GM23338 (cell line): ENCODE results near the gene PMAIP1. TPM values are rescaled to one million over a fixed set of nuclear protein-coding genes. Genes with fewer than 3 reads are reported as not detected.

Source experiments
- ATAC-seq: fragments of 200-7000 bp; cut with Tn5 transposase; 3 replicates; pipeline ENCODE4 v1.9.1; 2020
- DNase-seq: peaks from one replicate; pipeline ENCODE4 v3.0.0-alpha.2; 2015; ENCODE audit warnings: low spot score
- H2AFZ ChIP-seq: fragments of 200-600 bp; sonication (generic); 2 replicates; pipeline ENCODE4 v1.8.0; 2016; ENCODE audit warnings: antibody characterized with exemption, mild to moderate bottlenecking, moderate library complexity
- H3F3A ChIP-seq: fragments of 200-600 bp; sonication (generic); replicated peaks from 2 replicates; pipeline ENCODE4 v1.8.0; 2017; ENCODE audit warnings: antibody characterized with exemption, mixed run types, low read depth
- H3K27ac ChIP-seq: fragments of 200-600 bp; sonication (generic); 2 replicates; pipeline ENCODE4 v1.6.1; 2016; ENCODE audit warnings: low read depth
- H3K27me3 ChIP-seq: fragments of 200-600 bp; sonication (generic); 2 replicates; pipeline ENCODE4 v1.8.0; 2016; ENCODE audit warnings: mild to moderate bottlenecking, mixed run types, moderate library complexity; ENCODE audit not compliant: insufficient read depth
- H3K36me3 ChIP-seq: fragments of 200-600 bp; sonication (generic); 2 replicates; pipeline ENCODE4 v1.8.0; 2016; ENCODE audit warnings: mild to moderate bottlenecking; ENCODE audit not compliant: insufficient read depth
- H3K4me1 ChIP-seq: fragments of 200-600 bp; sonication (generic); 2 replicates; pipeline ENCODE4 v1.8.0; 2016; ENCODE audit warnings: mild to moderate bottlenecking, moderate library complexity; ENCODE audit not compliant: insufficient read depth
- H3K4me2 ChIP-seq: fragments of 200-600 bp; sonication (generic); 2 replicates; pipeline ENCODE4 v1.7.1; 2017; ENCODE audit warnings: mixed run types
- H3K4me3 ChIP-seq: fragments of 200-600 bp; sonication (generic); 2 replicates; pipeline ENCODE4 v1.6.1; 2016; ENCODE audit warnings: mixed run types
- H3K79me2 ChIP-seq: fragments of 200-600 bp; sonication (generic); replicated peaks from 2 replicates; pipeline ENCODE4 v1.8.0; 2017; ENCODE audit warnings: mild to moderate bottlenecking; ENCODE audit not compliant: insufficient read depth
- H3K9me2 ChIP-seq: fragments of 200-600 bp; sonication (generic); 2 replicates; pipeline ENCODE4 v1.8.0; 2017; ENCODE audit not compliant: insufficient read depth
- H4K20me1 ChIP-seq: fragments of 200-600 bp; sonication (generic); replicated peaks from 2 replicates; pipeline ENCODE4 v1.8.0; 2017; ENCODE audit warnings: mild to moderate bottlenecking; ENCODE audit not compliant: insufficient read depth
- H3K27ac Mint-ChIP-seq: 2 replicates; pipeline ENCODE4 v1.8.0; 2020; ENCODE audit warnings: inconsistent platforms, mild to moderate bottlenecking, moderate library complexity, mixed read lengths
- H3K27me3 Mint-ChIP-seq: 3 replicates; pipeline ENCODE4 v1.8.0; 2022; ENCODE audit warnings: low read depth, mild to moderate bottlenecking, moderate library complexity, mixed read lengths, inconsistent platforms; ENCODE audit not compliant: insufficient read depth, poor library complexity
- H3K36me3 Mint-ChIP-seq: 3 replicates; pipeline ENCODE4 v1.8.0; 2021; ENCODE audit warnings: low read depth, mild to moderate bottlenecking, inconsistent platforms, moderate library complexity, mixed read lengths
- H3K4me1 Mint-ChIP-seq: 3 replicates; pipeline ENCODE4 v1.8.0; 2020; ENCODE audit warnings: mild to moderate bottlenecking, inconsistent platforms, mixed read lengths
- H3K4me3 Mint-ChIP-seq: 3 replicates; pipeline ENCODE4 v1.8.0; 2021; ENCODE audit warnings: moderate library complexity, mild to moderate bottlenecking, inconsistent platforms, mixed read lengths
- H3K9me3 Mint-ChIP-seq: 3 replicates; pipeline ENCODE4 v1.8.0; 2020; ENCODE audit warnings: moderate library complexity, mild to moderate bottlenecking, inconsistent platforms, mixed read lengths
- CREB1 ChIP-seq: fragments of 250-450 bp; sonication (Bioruptor Pico); IDR thresholded peaks from 2 replicates; pipeline ENCODE4 v1.5.0; 2020; ENCODE audit warnings: low read depth, mild to moderate bottlenecking, moderate library complexity
- EZH2 ChIP-seq: fragments of 200-600 bp; sonication (generic); IDR thresholded peaks from one replicate; pipeline ENCODE4 v1.8.0; 2017; ENCODE audit warnings: antibody characterized with exemption, mild to moderate bottlenecking, low read depth; ENCODE audit not compliant: unreplicated experiment
- POLR2AphosphoS5 ChIP-seq: IDR thresholded peaks from 2 replicates; pipeline ENCODE4 v1.6.1; 2016; ENCODE audit warnings: antibody characterized with exemption, low read depth
- ZNF114 ChIP-seq: fragments of 250-450 bp; sonication (Bioruptor Pico); IDR thresholded peaks from 2 replicates; pipeline ENCODE4 v1.5.0; 2020; ENCODE audit warnings: mild to moderate bottlenecking, moderate library complexity
- ZNF331 ChIP-seq: fragments of 250-450 bp; sonication (Bioruptor Pico); IDR thresholded peaks from 2 replicates; pipeline ENCODE4 v1.5.0; 2020; ENCODE audit warnings: low read depth, mild to moderate bottlenecking, moderate library complexity
- polyA plus RNA-seq: library from polyadenylated mRNA; unstranded; fragments of >200 nt; fragmentation: Nextera tagmentation; extraction: Ambion mirVana; gene quantifications from 2 replicates; pipeline ENCODE4 v1.2.1, GENCODE V29; 2016
- total RNA-seq: library from RNA; depleted of rRNA; stranded (reverse); fragments of >200 nt; shearing (Covaris generic); gene quantifications from 2 replicates; pipeline ENCODE4 v1.2.3, GENCODE V29; 2014
- TF ChIP-seq, protein P1 (sequence below): fragments of 250-450 bp; sonication (Bioruptor Pico); IDR thresholded peaks from 2 replicates; pipeline ENCODE4 v1.5.0; 2020; ENCODE audit warnings: mild to moderate bottlenecking, moderate library complexity
- TF ChIP-seq, protein P2 (sequence below), 2 experiments: fragments of 200-600 bp in 1 of 2; sonication (generic) in 1 of 2; conservative IDR thresholded peaks; 2 replicates each; pipeline versions ENCODE4 v1.5.1 to v1.6.1; 2016 to 2017; ENCODE audit warnings: antibody characterized with exemption in 2 of 2, low read depth in 2 of 2, mild to moderate bottlenecking in 2 of 2, moderate library complexity in 1 of 2

Gene PMAIP1
- total and polyA plus RNA-seq, 2 experiments from 2014 or later, result 156 to 296 TPM

DNA sequence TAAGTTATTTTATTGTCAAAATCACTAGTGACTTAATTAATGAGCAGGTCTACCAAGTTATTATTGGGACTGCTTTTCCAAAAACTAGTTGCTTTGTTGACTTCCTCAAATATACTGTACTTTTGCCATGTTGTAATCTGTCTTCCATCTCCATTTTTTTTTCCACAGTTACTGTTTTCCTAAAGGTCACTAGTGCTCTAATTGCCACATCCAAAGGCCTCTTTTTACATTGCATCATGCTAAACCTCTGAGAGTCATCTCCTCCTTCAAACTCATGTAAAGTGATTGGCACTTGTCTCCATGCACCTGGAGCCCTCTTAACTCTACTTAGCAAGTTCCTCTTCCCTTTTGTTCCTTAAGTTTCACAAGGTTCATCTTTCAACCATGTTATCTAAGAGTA lies 11.8 kb downstream of the PMAIP1 start:
- H3K27me3 ChIP-seq, result no peaks in the 10 kb centered on the region
- H4K20me1 ChIP-seq, result no peaks in the 10 kb centered on the region
- DNase-seq (no peak), ATAC-seq (no peak)
- H3K9me2 ChIP-seq, result peaks cover 5% of the 10 kb centered on the region; the same call in 1 of the 2 replicates
- no peak overlapping the region for H2AFZ ChIP-seq
- H3K36me3 Mint-ChIP-seq, result no peaks in the 10 kb centered on the region
- H3F3A ChIP-seq, result no peaks in the 10 kb centered on the region
- H3K27me3 Mint-ChIP-seq, result peaks cover 6% of the 10 kb centered on the region
- H3K9me3 Mint-ChIP-seq, result peaks cover 2% of the 10 kb centered on the region; the same call in 1 of the 3 replicates
- peaks cover 20% of the 10 kb centered on the region for H3K4me1 ChIP-seq
- H3K27ac Mint-ChIP-seq, result no peak overlapping the region
- H3K4me3 ChIP-seq, result no peak overlapping the region
- H3K27ac ChIP-seq, result no peak overlapping the region
- no peak overlapping the region for H3K4me3 Mint-ChIP-seq
- no peak overlapping the region for H3K4me2 ChIP-seq
- peaks cover 29% of the 10 kb centered on the region for H3K4me1 Mint-ChIP-seq
- no peaks in the 10 kb centered on the region for H3K36me3 ChIP-seq
- TF ChIP-seq CREB1 (CRISPR knock-in tag), result no peak
- TF ChIP-seq EZH2, result no peak
- TF ChIP-seq ZNF331 (CRISPR knock-in tag), result no peak
- TF ChIP-seq, protein P1, sequence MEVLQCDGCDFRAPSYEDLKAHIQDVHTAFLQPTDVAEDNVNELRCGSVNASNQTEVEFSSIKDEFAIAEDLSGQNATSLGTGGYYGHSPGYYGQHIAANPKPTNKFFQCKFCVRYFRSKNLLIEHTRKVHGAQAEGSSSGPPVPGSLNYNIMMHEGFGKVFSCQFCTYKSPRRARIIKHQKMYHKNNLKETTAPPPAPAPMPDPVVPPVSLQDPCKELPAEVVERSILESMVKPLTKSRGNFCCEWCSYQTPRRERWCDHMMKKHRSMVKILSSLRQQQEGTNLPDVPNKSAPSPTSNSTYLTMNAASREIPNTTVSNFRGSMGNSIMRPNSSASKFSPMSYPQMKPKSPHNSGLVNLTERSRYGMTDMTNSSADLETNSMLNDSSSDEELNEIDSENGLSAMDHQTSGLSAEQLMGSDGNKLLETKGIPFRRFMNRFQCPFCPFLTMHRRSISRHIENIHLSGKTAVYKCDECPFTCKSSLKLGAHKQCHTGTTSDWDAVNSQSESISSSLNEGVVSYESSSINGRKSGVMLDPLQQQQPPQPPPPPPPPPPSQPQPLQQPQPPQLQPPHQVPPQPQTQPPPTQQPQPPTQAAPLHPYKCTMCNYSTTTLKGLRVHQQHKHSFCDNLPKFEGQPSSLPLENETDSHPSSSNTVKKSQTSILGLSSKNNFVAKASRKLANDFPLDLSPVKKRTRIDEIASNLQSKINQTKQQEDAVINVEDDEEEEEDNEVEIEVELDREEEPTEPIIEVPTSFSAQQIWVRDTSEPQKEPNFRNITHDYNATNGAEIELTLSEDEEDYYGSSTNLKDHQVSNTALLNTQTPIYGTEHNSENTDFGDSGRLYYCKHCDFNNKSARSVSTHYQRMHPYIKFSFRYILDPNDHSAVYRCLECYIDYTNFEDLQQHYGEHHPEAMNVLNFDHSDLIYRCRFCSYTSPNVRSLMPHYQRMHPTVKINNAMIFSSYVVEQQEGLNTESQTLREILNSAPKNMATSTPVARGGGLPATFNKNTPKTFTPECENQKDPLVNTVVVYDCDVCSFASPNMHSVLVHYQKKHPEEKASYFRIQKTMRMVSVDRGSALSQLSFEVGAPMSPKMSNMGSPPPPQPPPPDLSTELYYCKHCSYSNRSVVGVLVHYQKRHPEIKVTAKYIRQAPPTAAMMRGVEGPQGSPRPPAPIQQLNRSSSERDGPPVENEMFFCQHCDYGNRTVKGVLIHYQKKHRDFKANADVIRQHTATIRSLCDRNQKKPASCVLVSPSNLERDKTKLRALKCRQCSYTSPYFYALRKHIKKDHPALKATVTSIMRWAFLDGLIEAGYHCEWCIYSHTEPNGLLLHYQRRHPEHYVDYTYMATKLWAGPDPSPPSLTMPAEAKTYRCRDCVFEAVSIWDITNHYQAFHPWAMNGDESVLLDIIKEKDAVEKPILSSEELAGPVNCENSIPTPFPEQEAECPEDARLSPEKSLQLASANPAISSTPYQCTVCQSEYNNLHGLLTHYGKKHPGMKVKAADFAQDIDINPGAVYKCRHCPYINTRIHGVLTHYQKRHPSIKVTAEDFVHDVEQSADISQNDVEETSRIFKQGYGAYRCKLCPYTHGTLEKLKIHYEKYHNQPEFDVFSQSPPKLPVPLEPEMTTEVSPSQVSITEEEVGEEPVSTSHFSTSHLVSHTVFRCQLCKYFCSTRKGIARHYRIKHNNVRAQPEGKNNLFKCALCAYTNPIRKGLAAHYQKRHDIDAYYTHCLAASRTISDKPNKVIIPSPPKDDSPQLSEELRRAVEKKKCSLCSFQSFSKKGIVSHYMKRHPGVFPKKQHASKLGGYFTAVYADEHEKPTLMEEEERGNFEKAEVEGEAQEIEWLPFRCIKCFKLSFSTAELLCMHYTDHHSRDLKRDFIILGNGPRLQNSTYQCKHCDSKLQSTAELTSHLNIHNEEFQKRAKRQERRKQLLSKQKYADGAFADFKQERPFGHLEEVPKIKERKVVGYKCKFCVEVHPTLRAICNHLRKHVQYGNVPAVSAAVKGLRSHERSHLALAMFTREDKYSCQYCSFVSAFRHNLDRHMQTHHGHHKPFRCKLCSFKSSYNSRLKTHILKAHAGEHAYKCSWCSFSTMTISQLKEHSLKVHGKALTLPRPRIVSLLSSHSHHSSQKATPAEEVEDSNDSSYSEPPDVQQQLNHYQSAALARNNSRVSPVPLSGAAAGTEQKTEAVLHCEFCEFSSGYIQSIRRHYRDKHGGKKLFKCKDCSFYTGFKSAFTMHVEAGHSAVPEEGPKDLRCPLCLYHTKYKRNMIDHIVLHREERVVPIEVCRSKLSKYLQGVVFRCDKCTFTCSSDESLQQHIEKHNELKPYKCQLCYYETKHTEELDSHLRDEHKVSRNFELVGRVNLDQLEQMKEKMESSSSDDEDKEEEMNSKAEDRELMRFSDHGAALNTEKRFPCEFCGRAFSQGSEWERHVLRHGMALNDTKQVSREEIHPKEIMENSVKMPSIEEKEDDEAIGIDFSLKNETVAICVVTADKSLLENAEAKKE (CRISPR knock-in tag), result no peak
- TF ChIP-seq POLR2AphosphoS5, result no peak
- H3K79me2 ChIP-seq, result no peaks in the 10 kb centered on the region

DNA sequence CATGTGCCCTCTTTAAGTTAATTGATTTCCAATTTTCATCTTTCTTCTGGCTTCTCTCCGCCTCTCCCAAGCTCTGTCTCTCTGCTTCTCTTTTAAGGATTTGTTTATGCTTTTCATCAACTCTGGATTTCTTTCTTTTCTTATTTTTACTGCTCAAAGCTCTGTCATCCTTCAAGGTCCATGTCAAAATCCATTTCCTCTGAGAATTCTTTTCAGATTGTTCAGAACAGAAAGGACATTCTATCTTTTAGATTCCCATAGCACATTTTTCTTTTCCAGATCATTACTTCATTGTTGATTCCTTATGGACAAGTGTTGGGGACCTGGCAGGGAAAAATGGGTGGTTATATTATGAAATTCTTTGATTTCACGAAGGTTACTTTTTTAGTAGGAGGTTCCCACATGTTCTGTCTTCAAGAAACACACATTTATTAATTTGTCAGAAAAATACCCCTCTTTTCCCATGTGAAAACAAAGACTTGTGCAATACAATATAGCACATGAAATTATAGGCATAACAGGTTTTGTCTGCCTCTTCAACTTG lies 12.3 kb downstream of the PMAIP1 start:
- Histone ChIP-seq H3K79me2 (no peaks in the 10 kb centered on the region), H3K4me3 (no peak overlapping the region), H3K9me2 (peaks cover 5% of the 10 kb centered on the region; the same call in 1 of the 2 replicates), H3K27me3 (no peaks in the 10 kb centered on the region), H4K20me1 (no peaks in the 10 kb centered on the region), H2AFZ (no peak overlapping the region), H3K4me1 (peaks cover 18% of the 10 kb centered on the region), H3K27ac (no peak overlapping the region), H3K36me3 (no peaks in the 10 kb centered on the region), H3K4me2 (no peak overlapping the region), H3F3A (no peaks in the 10 kb centered on the region)
- H3K27ac Mint-ChIP-seq, result no peak overlapping the region
- no peak for DNase-seq
- H3K4me3 Mint-ChIP-seq, result no peak overlapping the region
- ATAC-seq, result no peak
- H3K4me1 Mint-ChIP-seq, result peaks cover 24% of the 10 kb centered on the region
- H3K27me3 Mint-ChIP-seq, result peaks cover 7% of the 10 kb centered on the region
- H3K36me3 Mint-ChIP-seq, result no peaks in the 10 kb centered on the region
- peaks cover 2% of the 10 kb centered on the region; the same call in 1 of the 3 replicates for H3K9me3 Mint-ChIP-seq
- TF ChIP-seq, protein P2, sequence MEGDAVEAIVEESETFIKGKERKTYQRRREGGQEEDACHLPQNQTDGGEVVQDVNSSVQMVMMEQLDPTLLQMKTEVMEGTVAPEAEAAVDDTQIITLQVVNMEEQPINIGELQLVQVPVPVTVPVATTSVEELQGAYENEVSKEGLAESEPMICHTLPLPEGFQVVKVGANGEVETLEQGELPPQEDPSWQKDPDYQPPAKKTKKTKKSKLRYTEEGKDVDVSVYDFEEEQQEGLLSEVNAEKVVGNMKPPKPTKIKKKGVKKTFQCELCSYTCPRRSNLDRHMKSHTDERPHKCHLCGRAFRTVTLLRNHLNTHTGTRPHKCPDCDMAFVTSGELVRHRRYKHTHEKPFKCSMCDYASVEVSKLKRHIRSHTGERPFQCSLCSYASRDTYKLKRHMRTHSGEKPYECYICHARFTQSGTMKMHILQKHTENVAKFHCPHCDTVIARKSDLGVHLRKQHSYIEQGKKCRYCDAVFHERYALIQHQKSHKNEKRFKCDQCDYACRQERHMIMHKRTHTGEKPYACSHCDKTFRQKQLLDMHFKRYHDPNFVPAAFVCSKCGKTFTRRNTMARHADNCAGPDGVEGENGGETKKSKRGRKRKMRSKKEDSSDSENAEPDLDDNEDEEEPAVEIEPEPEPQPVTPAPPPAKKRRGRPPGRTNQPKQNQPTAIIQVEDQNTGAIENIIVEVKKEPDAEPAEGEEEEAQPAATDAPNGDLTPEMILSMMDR (conservative IDR thresholded peaks at IDR 0.05; ENCODE audit: low read depth in 2 of 2), result no peak
- TF ChIP-seq POLR2AphosphoS5 (no peak), ZNF114 (CRISPR knock-in tag) (no peak)
